Fibroblast of villous mesenchyme (primary cell): ENCODE results near the gene OR51S1. TPM values are rescaled to one million over a fixed set of nuclear protein-coding genes. Genes with fewer than 3 reads are reported as not detected.
A peak's percentile ranks its signal among the peaks of the same experiment; 100 is the strongest.

Experiments used
- DNase-seq: peaks from one replicate; pipeline ENCODE4 v3.0.0-alpha.2; 2010; ENCODE audit warnings: low read depth
- H3K4me3 ChIP-seq: 2 replicates; pipeline ENCODE4 v1.5.1; 2011; ENCODE audit warnings: low read depth, mild to moderate bottlenecking, low read length
- CTCF ChIP-seq: IDR thresholded peaks from 2 replicates; pipeline ENCODE4 v1.5.1; 2012; ENCODE audit warnings: low read depth, mild to moderate bottlenecking, low read length; ENCODE audit not compliant: insufficient read depth
- total RNA-seq: library from RNA; depleted of rRNA; stranded (reverse); fragments of >200 nt; gene quantifications from 2 replicates; pipeline ENCODE4 v1.2.3, GENCODE V29; 2012

The OR51S1 gene
- total RNA-seq: not detected in 2 replicates

- no peak for TF ChIP-seq CTCF
- no peak within 1 kb of the TSS for H3K4me3 ChIP-seq
- DNase-seq: no peak
Observed at GRCh38 chr11:4848908-4849532, at the start of gene OR51S1. OR51S1 (minus strand) TSS chr11:4849208; CDS start chr11:4849208, 0 bp downstream.

GRCh38 chr11:4891996-4892640 lies 43.1 kb upstream of the OR51S1 start:
- peak; percentile 84 for DNase-seq
- peak; percentile 19 for TF ChIP-seq CTCF
- no peak overlapping the region for H3K4me3 ChIP-seq

- TF ChIP-seq CTCF: no peak
Observed at GRCh38 chr11:4890279-4890678, 41.3 kb upstream of the OR51S1 start.

GRCh38 chr11:4887591-4887990 lies 38.6 kb upstream of the OR51S1 start:
- H3K4me3 ChIP-seq: no peak overlapping the region
- no peak for TF ChIP-seq CTCF
- DNase-seq: peak; percentile 57

More at GRCh38 chr11:4890279-4890678, 41.3 kb upstream of the OR51S1 start:
- no peak for DNase-seq
- no peak overlapping the region for H3K4me3 ChIP-seq

DNA sequence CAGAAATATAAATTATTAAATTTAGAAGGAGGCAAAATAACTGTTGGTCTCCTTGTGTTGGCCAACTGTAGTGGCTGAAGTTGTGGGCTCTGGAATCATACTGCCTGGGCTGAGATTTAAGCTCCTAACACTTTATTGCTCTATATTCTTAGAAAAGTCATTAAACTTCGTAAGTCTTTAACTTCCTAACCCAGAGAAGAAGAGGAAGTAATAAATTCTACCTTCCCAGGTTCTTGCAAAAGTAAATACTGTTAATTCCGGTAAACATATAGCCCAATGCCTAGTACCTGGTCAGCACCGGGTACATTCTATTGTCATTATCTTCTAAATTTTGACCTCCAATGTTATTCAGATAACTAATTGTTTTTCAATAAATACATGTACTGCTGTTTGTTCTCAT lies 37.2 kb upstream of the OR51S1 start:
- no peak overlapping the region for H3K4me3 ChIP-seq
- DNase-seq: no peak
- no peak for TF ChIP-seq CTCF

GRCh38 chr11:4884361-4884760 lies 35.4 kb upstream of the OR51S1 start:
- no peak for DNase-seq
- H3K4me3 ChIP-seq: no peak overlapping the region
- TF ChIP-seq CTCF: no peak
